Esophagus (tissue), 2 donors: ENCODE results near the gene CATSPERD. TPM values are rescaled to one million over a fixed set of nuclear protein-coding genes. Genes with fewer than 3 reads are reported as not detected.

ENCODE experiments used
- H3K27ac ChIP-seq, 2 donors: one replicate each; pipeline ENCODE4 v1.5.1; 2013; ENCODE audit warnings: low read depth in 2 of 2, mild to moderate bottlenecking in 2 of 2, inconsistent platforms in 1 of 2, low read length in 1 of 2, moderate library complexity in 1 of 2
- H3K27me3 ChIP-seq, 2 donors: one replicate each; pipeline ENCODE4 v1.6.1; 2013; ENCODE audit warnings: low read length in 2 of 2, control low read depth in 1 of 2, mild to moderate bottlenecking in 1 of 2; ENCODE audit not compliant: insufficient read depth in 2 of 2, control insufficient read depth in 1 of 2
- H3K36me3 ChIP-seq, 2 donors: one replicate each; pipeline ENCODE4 v1.6.1; 2013; ENCODE audit warnings: low read length in 1 of 2; ENCODE audit not compliant: control insufficient read depth in 2 of 2, insufficient read depth in 2 of 2
- H3K4me1 ChIP-seq, 2 donors: one replicate each; pipeline ENCODE4 v1.6.1; 2013; ENCODE audit warnings: low read length in 1 of 2; ENCODE audit not compliant: control insufficient read depth in 2 of 2, insufficient read depth in 2 of 2
- H3K4me3 ChIP-seq, 2 donors: one replicate each; pipeline ENCODE4 v1.5.1; 2013; ENCODE audit warnings: low read length in 2 of 2, mild to moderate bottlenecking in 2 of 2, low read depth in 1 of 2, moderate library complexity in 1 of 2
- H3K9me3 ChIP-seq, 2 donors: one replicate each; pipeline ENCODE4 v1.6.1; 2013; ENCODE audit warnings: mild to moderate bottlenecking in 2 of 2, low read depth in 1 of 2, low read length in 1 of 2, moderate library complexity in 1 of 2; ENCODE audit not compliant: control insufficient read depth in 2 of 2, insufficient read depth in 1 of 2
- WGBS, 2 donors: extraction: QIAGEN DNeasy Blood & Tissue Kit; methylation state at CpG; one replicate each; pipeline ENCODE4 v1.1.7; 2013; 5-methylcytosine and 5-hydroxymethylcytosine counted together
- polyA plus RNA-seq, 2 donors: library from polyadenylated mRNA; stranded (reverse); fragments of 200-250 nt; gene quantifications; one replicate each; pipeline ENCODE4 v1.2.3, GENCODE V29; 2013
- donor health status: healthy with polysubstance abuse.
- donor health status: Bipolar disorder and iron deficiency.

CATSPERD gene
- polyA plus RNA-seq, 2 donors: not detected

DNA sequence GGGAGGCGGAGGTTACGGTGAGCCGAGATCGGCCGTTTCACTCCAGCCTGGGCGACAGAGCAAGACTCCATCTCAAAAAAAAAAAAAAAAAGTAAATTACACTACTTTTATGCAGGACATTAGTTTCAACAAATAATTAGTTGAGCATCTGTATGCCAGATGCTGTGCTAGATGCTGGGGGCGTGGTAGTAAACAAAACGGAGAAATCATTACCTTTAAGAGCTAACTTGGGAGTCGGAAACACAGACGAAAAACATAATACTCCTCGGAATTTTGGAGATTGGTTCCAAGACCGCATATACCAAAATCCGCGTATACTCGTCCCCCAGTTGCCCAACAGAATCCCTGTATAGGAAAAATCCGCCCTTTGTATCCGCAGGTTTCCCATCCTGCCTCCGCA lies 71.8 kb downstream of the CATSPERD start:
- Histone ChIP-seq H3K4me1 (peaks cover 0 to 9% of the 10 kb centered on the region in 2 donors), H3K4me3 (no peak overlapping the region), H3K27ac (no peak overlapping the region), H3K36me3 (peaks cover 8 to 16% of the 10 kb centered on the region in 2 donors), H3K27me3 (no peaks in the 10 kb centered on the region), H3K9me3 (no peaks in the 10 kb centered on the region)
- WGBS, 2 donors: 91 to 92% methylated on average over 18 of the region's 18 CpGs

DNA sequence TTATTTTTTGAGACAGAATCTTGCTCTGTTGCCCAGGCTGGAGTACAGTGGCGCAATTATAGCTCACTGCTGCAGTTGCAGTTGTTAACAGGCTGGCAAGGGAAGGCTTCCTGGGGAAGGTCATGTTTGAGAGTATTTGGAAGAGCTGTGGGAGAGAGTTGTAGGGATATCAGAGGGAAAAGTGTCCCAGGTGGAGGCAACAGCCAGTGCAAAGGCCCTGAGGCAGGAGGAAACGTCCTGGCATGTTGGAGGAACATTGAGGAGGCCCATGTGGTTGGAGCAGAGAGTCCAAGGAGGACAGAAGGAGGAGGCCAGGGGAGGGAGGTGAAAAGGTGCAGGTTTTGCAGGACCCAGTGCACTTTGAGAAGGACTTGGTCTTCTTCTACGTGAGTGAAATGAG lies 72.8 kb downstream of the CATSPERD start:
- peaks cover 1 to 7% of the 10 kb centered on the region in 2 donors for H3K36me3 ChIP-seq
- 85 to 95% methylated on average over 3 of the region's 3 CpGs for WGBS, 2 donors

DNA sequence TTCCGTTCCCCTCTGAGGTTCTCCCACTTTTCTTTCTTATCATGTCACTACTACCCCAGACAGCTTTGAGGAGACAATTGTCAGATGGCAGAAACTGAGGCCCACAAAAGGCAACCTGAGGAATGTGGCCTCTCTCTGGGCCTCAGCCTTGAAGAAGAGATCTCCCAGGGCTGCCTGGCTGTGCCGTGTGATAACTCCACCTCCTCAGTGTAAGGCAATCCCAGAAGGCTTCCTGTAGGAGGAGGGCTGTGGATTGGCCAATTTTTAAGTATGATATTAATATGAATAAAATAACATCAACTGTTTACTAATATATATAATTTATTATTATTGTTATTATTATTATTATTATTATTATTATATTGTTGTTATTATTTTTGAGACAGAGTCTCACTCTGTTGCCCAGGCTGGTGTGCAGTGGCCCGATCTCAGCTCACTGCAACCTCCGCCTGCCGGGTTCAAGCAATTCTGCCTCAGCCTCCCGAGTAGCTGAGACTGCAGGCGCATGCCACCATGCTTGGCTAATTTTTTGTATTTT lies 75.0 kb downstream of the CATSPERD start:
- no peaks in the 10 kb centered on the region for H3K27me3 ChIP-seq
- 88 to 91% methylated on average over 7 of the region's 7 CpGs for WGBS, 2 donors
- no peak overlapping the region for H3K27ac ChIP-seq
- no peaks in the 10 kb centered on the region for H3K9me3 ChIP-seq
- no peaks in the 10 kb centered on the region for H3K36me3 ChIP-seq
- H3K4me3 ChIP-seq: no peak overlapping the region
- no peaks in the 10 kb centered on the region for H3K4me1 ChIP-seq

More for the DNA sequence above, 72.8 kb downstream of the CATSPERD start:
- H3K27me3 ChIP-seq: no peaks in the 10 kb centered on the region
- no peak overlapping the region for H3K27ac ChIP-seq
- peaks cover 0 to 9% of the 10 kb centered on the region in 2 donors for H3K4me1 ChIP-seq
- H3K4me3 ChIP-seq: no peak overlapping the region
- H3K9me3 ChIP-seq: no peaks in the 10 kb centered on the region

DNA sequence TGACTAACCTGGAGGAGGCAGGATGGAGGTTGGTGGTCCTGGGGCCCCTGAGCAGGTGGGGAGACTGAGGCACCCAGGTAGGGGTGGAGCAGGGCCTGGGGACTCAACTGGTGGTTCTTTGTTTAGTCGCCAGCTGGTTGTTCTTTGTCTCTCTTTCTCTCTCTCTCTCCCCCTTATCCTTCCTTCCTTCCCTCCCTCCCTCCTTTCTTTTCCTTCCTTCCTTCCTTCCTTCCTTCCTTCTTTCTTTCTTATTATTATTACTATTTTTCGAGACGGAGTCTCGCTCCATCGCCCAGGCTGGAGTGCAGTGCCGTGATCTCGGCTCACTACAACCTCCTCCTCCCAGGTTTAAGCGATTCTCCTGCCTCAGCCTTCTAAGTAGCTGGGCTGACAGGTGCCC lies 77.8 kb downstream of the CATSPERD start:
- no peaks in the 10 kb centered on the region for H3K27me3 ChIP-seq
- no peak overlapping the region for H3K27ac ChIP-seq
- peaks cover 4% of the 10 kb centered on the region in 2 donors for H3K4me1 ChIP-seq
- no peaks in the 10 kb centered on the region for H3K9me3 ChIP-seq
- H3K4me3 ChIP-seq: no peak overlapping the region
- WGBS, 2 donors: 86 to 91% methylated on average over 8 of the region's 8 CpGs
- H3K36me3 ChIP-seq: no peaks in the 10 kb centered on the region

DNA sequence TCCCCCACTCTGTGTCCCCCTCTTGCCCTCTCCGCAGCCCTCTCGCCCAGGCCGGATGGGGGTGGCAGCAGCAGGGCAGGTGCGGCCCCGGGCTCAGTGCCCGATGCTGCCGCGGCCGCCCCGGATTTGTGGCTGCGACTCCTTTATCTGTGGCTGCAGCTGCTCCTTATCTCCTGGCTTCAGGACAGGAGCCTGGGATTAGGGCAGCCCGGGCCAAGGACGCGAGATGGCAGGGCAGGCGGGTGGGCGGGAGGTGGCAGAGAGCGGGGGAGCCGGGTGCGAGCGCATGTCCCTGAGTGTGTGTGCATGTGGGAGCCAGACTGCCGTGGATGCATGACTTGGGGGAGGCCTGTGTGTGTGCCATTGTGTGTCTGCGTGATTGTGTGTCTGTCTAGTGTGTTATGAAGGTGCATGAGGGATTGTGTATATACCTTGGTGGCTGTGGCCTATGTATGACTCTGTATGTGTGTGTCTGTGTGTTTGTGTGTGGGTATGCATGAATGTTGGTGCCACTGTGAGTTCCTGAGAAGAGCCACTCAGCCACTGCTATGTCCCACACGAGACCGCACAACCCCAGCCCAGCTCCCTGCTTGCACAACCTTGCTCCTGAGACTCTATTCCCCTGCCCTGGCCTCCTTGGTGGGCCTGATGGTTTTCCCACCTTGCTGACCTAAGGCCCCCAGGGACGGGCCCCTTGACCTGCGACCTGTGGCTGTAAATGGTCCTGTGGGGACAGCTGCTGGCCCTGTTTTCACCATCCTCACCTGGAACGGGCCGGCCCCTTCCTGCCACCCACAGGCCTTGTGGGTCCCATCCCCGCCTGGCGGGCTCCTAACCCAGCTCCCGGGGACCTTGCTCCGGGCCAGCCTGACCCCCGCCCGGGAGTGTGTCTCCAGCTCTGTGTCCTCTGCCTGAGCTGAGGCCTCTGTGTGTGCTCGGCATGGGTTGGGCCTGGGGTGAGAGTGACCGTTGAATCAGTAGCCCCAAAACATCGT lies 79.1 kb downstream of the CATSPERD start:
- Histone ChIP-seq H3K9me3 (no peaks in the 10 kb centered on the region), H3K27ac (no peak overlapping the region), H3K36me3 (no peaks in the 10 kb centered on the region), H3K27me3 (no peaks in the 10 kb centered on the region), H3K4me1 (peaks cover 4 to 8% of the 10 kb centered on the region in 2 donors), H3K4me3 (no peak overlapping the region)
- WGBS, 2 donors: 58 to 68% methylated on average over 37 of the region's 37 CpGs

DNA sequence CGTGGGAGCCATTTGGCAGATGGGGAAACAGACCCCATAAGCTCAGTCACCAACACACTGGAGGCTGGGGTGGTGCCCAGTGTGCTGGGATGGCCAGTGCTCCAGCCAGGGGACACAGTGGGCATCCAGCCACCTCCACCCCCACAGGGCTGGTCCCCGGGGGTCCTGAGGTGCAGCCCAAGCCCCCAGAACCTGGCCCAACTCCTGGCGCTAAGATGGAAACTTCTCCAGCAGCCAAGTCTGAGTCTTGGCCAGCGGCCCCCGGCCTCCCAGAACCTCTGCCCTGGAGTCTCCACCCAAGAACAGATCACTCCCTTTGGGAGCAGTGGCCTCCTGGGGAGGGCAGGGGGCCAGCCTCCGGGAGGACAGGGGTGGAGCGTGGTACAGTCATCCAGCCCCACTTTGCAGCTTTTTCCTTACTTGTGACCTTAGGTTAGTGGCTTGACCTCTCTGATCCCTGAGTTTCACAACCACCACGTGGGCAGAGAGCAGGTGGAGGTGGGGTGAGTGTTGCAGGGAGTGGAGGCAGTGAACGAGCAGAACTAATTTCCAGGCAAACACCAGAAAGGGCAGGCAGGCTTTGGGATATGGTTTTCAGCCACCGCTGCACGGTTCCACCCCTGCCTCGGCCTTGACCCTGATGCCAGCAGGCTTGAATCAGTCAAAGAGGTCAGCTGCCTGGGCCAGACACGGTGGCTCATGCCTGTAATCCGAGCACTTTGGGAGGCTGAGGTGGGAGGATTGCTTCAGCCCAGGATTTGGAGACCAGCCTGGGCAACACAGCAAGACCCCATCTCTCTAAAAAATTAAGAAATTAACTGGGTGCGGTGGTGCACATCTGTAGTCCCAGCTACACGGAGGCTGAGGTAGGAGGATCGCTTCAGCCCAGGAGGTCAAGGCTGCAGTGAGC lies 80.2 kb downstream of the CATSPERD start:
- Histone ChIP-seq H3K4me3 (no peak overlapping the region), H3K27me3 (no peaks in the 10 kb centered on the region), H3K27ac (no peak overlapping the region), H3K4me1 (peaks cover 4 to 8% of the 10 kb centered on the region in 2 donors), H3K36me3 (no peaks in the 10 kb centered on the region), H3K9me3 (no peaks in the 10 kb centered on the region)
- WGBS, 2 donors: 70 to 78% methylated on average over 17 of the region's 17 CpGs

DNA sequence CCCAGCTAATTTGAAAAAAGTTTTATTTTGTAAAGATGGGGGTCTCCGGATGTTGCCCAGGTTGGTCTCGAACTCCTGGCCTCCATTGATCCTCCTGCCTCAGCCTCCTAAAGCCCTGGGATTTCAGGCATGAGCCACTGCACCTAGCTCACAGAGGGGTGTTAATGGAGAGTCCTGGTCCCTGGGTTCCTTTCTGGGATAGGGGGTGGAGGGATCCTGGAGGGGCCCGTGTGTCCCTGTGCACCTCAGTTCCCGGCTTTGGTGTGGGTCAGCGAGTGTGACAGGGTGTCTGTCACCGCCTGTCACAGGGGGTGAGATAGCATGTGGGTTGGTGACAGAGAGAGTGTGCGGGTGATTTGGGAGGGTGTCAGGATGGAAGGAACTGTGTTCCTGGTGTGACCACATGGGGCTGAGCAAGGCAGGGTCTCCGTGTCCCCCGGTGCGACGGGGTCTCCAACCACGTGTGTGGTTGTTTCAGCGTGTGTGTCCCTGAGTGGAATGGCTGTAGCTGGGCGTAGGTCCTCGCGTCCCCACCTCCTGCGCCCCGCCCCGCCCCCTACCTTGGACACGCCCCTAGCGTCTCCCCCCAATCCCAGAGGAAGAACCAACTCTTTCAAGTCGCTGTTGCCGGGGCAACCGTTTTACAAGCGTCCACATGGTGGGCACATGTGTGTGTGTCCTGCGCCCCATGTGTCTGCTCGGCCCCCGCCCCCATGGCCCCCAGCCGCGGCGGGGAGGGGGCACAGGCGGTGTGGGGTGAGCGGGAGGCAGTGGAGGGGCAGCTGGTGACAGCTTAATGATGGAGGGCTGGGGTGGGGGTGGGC lies 81.6 kb downstream of the CATSPERD start:
- H3K4me1 ChIP-seq: peaks cover 4 to 8% of the 10 kb centered on the region in 2 donors
- 14 to 23% methylated on average over 33 of the region's 33 CpGs for WGBS, 2 donors
- no peak overlapping the region for H3K27ac ChIP-seq
- no peaks in the 10 kb centered on the region for H3K9me3 ChIP-seq
- H3K36me3 ChIP-seq: no peaks in the 10 kb centered on the region
- no peak overlapping the region for H3K4me3 ChIP-seq
- H3K27me3 ChIP-seq: no peaks in the 10 kb centered on the region

DNA sequence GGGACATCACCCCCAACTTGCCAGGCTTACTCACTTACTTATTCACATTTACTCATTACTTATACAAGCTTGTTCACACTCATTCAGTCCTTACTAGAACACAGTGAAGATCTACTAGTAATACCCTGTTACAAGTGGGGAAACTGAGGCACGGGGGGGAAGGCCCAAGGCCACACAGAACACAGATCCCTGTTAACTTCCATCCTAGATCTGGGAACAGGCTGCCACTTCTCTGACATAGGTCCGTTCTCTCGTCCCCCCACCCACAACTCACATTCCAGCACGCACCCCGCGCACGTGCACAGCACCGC lies 83.0 kb downstream of the CATSPERD start:
- H3K27ac ChIP-seq: no peak overlapping the region
- 7 to 8% methylated on average over 8 of the region's 8 CpGs for WGBS, 2 donors
- peaks cover 4 to 8% of the 10 kb centered on the region in 2 donors for H3K4me1 ChIP-seq
- peak overlapping the region; percentile 4 to 10 for H3K4me3 ChIP-seq
- no peaks in the 10 kb centered on the region for H3K9me3 ChIP-seq
- H3K36me3 ChIP-seq: no peaks in the 10 kb centered on the region
- H3K27me3 ChIP-seq: no peaks in the 10 kb centered on the region
